H1 (cell line): ENCODE data around the gene TBC1D22B. TPM values are rescaled to one million over a fixed set of nuclear protein-coding genes. Genes with fewer than 3 reads are reported as not detected.

Source experiments
- CTCF ChIA-PET: fragments of 300-600 bp; sonication (Branson Sonifier 250); formaldehyde crosslinking; loops from one replicate; lab custom pipeline; 2021; ENCODE audit not compliant: partially characterized antibody; lab: Charles Lee
- POLR2A ChIA-PET: fragments of 300-600 bp; sonication (Branson Sonifier 250); formaldehyde crosslinking; loops from one replicate; lab custom pipeline; 2021; ENCODE audit warnings: inconsistent platforms; ENCODE audit not compliant: partially characterized antibody; lab: Charles Lee
- DNase-seq, 2 experiments: peaks; one replicate each; pipeline versions ENCODE4 v3.0.0 to v3.0.0-alpha.2; 2010 to 2022; ENCODE audit warnings: low spot score in 2 of 2, low read depth in 1 of 2, mixed read lengths in 1 of 2
- FAIRE-seq: peaks from 2 replicates; lab custom pipeline; 2011; peaks lifted over from hg19 to GRCh38; lab: Jason Lieb, UNC
- H2AFZ ChIP-seq: 2 replicates; pipeline ENCODE4 v1.8.1; 2012; ENCODE audit warnings: low read length, inconsistent platforms
- H2AK5ac ChIP-seq: 2 replicates; pipeline ENCODE4 v1.6.1; 2013; ENCODE audit warnings: low read depth, low read length
- H2BK120ac ChIP-seq: replicated peaks from 2 replicates; pipeline ENCODE3; 2013; ENCODE audit warnings: low read depth, low read length, inconsistent platforms
- H2BK12ac ChIP-seq: 2 replicates; pipeline ENCODE4 v1.6.1; 2013; ENCODE audit warnings: low read depth, low read length
- H2BK15ac ChIP-seq: 2 replicates; pipeline ENCODE4 v1.6.1; 2013; ENCODE audit warnings: low read length
- H2BK20ac ChIP-seq: 2 replicates; pipeline ENCODE4 v1.6.1; 2013; ENCODE audit warnings: low read length
- H2BK5ac ChIP-seq: 2 replicates; pipeline ENCODE4 v1.6.1; 2013; ENCODE audit warnings: low read depth, low read length
- H3K14ac ChIP-seq: 2 replicates; pipeline ENCODE4 v1.6.1; 2013; ENCODE audit warnings: inconsistent platforms; ENCODE audit not compliant: insufficient read length
- H3K18ac ChIP-seq: 2 replicates; pipeline ENCODE4 v1.6.1; 2013; ENCODE audit warnings: low read length; ENCODE audit errors: extremely low read depth
- H3K23ac ChIP-seq: 2 replicates; pipeline ENCODE4 v1.6.1; 2013; ENCODE audit warnings: inconsistent platforms; ENCODE audit not compliant: insufficient read length
- H3K23me2 ChIP-seq: 2 replicates; pipeline ENCODE4 v1.6.1; 2013; ENCODE audit warnings: low read depth, low read length
- H3K27ac ChIP-seq: 2 replicates; pipeline ENCODE4 v1.6.1; 2011; ENCODE audit warnings: low read depth, low read length, inconsistent platforms
- H3K27me3 ChIP-seq, 4 experiments: replicated peaks in 1 of 4; 1 replicate in 1 of 4; 2 replicates in 3 of 4; pipeline versions ENCODE4 v1.6.1 to v1.8.1; 2011 to 2013; ENCODE audit warnings: low read length in 3 of 4, mild to moderate bottlenecking in 3 of 4, inconsistent platforms in 2 of 4, mixed read lengths in 2 of 4, moderate library complexity in 1 of 4; ENCODE audit not compliant: control insufficient read depth in 3 of 4, insufficient read depth in 3 of 4; ENCODE audit errors: extremely low read depth in 1 of 4
- H3K36me3 ChIP-seq, 4 experiments: 2 replicates each; pipeline versions ENCODE4 v1.6.1 to v1.8.1; 2011 to 2013; ENCODE audit warnings: mild to moderate bottlenecking in 4 of 4, low read length in 3 of 4, moderate library complexity in 2 of 4, control low read depth in 1 of 4, inconsistent platforms in 1 of 4; ENCODE audit not compliant: insufficient read depth in 4 of 4, control insufficient read depth in 2 of 4
- H3K4ac ChIP-seq: replicated peaks from 2 replicates; pipeline ENCODE3; 2013; ENCODE audit warnings: low read length, low read depth, mixed read lengths, inconsistent platforms; ENCODE audit not compliant: insufficient read length
- H3K4me1 ChIP-seq, 4 experiments: replicated peaks in 1 of 4; 1 replicate in 1 of 4; 2 replicates in 3 of 4; pipeline versions ENCODE4 v1.6.1 to v1.8.1; 2011 to 2013; ENCODE audit warnings: low read length in 3 of 4, inconsistent platforms in 2 of 4, mixed read lengths in 1 of 4; ENCODE audit not compliant: insufficient read depth in 4 of 4, control insufficient read depth in 3 of 4
- H3K4me2 ChIP-seq, 2 experiments: 2 replicates each; pipeline versions ENCODE4 v1.6.1 to v1.8.1; 2011 to 2013; ENCODE audit warnings: low read depth in 2 of 2, low read length in 2 of 2, control low read depth in 1 of 2, inconsistent platforms in 1 of 2, mild to moderate bottlenecking in 1 of 2; ENCODE audit not compliant: insufficient read depth in 1 of 2
- H3K4me3 ChIP-seq, 4 experiments: fragments of 200-600, 300-600 bp in 1 of 4; sonication (generic), shearing (Covaris generic), sonication (Bioruptor Twin) in 1 of 4; 2 replicates each; pipeline versions ENCODE4 v1.5.1 to v1.8.1; 2011 to 2016; ENCODE audit warnings: low read length in 4 of 4, low read depth in 3 of 4, control low read depth in 2 of 4, inconsistent platforms in 2 of 4, mild to moderate bottlenecking in 2 of 4, mixed read lengths in 1 of 4, moderate library complexity in 1 of 4; ENCODE audit not compliant: insufficient read depth in 2 of 4; ENCODE audit errors: extremely low read depth in 1 of 4
- H3K56ac ChIP-seq: replicated peaks from 2 replicates; pipeline ENCODE3; 2013; ENCODE audit warnings: low read depth, mild to moderate bottlenecking, mixed read lengths, low read length, inconsistent platforms; ENCODE audit not compliant: insufficient read length
- H3K79me1 ChIP-seq: 2 replicates; pipeline ENCODE4 v1.6.1; 2013; ENCODE audit warnings: low read depth, low read length, control low read depth
- H3K79me2 ChIP-seq, 2 experiments: 2 replicates each; pipeline versions ENCODE4 v1.6.1 to v1.8.1; 2012 to 2013; ENCODE audit warnings: low read length in 2 of 2, mild to moderate bottlenecking in 2 of 2, inconsistent platforms in 1 of 2; ENCODE audit not compliant: insufficient read depth in 2 of 2, control insufficient read depth in 1 of 2
- H3K9ac ChIP-seq, 4 experiments: replicated peaks in 1 of 4; 1 replicate in 1 of 4; 2 replicates in 3 of 4; pipeline versions ENCODE4 v1.6.1 to v1.8.1; 2011 to 2013; ENCODE audit warnings: low read depth in 3 of 4, low read length in 3 of 4, control low read depth in 2 of 4, mild to moderate bottlenecking in 2 of 4, moderate library complexity in 2 of 4, inconsistent platforms in 1 of 4; ENCODE audit errors: extremely low read depth in 1 of 4
- H3K9me3 ChIP-seq, 2 experiments: 2 replicates each; pipeline versions ENCODE4 v1.6.1 to v1.8.1; 2012 to 2013; ENCODE audit warnings: mild to moderate bottlenecking in 2 of 2, moderate library complexity in 2 of 2, control low read depth in 1 of 2, inconsistent platforms in 1 of 2, low read depth in 1 of 2, low read length in 1 of 2, mixed read lengths in 1 of 2; ENCODE audit not compliant: insufficient read depth in 2 of 2
- H4K20me1 ChIP-seq, 2 experiments: replicated peaks in 1 of 2; 2 replicates each; pipeline versions ENCODE3 to v1.8.1; 2011 to 2013; ENCODE audit warnings: inconsistent platforms in 2 of 2, low read length in 2 of 2, mild to moderate bottlenecking in 1 of 2; ENCODE audit not compliant: insufficient read depth in 2 of 2, control insufficient read depth in 1 of 2
- H4K5ac ChIP-seq: 2 replicates; pipeline ENCODE4 v1.6.1; 2013; ENCODE audit warnings: low read length, low read depth, mixed read lengths, inconsistent platforms; ENCODE audit not compliant: insufficient read length
- H4K8ac ChIP-seq: 2 replicates; pipeline ENCODE4 v1.8.0; 2013; ENCODE audit warnings: mild to moderate bottlenecking, moderate library complexity, low read length, inconsistent platforms; ENCODE audit not compliant: insufficient read depth; ENCODE audit errors: extremely low read depth
- H4K91ac ChIP-seq: replicated peaks from 2 replicates; pipeline ENCODE3; 2013; ENCODE audit warnings: low read length, mixed read lengths, inconsistent platforms; ENCODE audit not compliant: insufficient read length
- BACH1 ChIP-seq: IDR thresholded peaks from 2 replicates; pipeline ENCODE4 v1.6.1; 2012; ENCODE audit warnings: low read length, improper control_type of control experiment
- BCL11A ChIP-seq, 2 experiments: IDR thresholded peaks; one replicate each; pipeline ENCODE4 v1.6.1; 2011; ENCODE audit warnings: low read depth in 2 of 2, low read length in 2 of 2, mild to moderate bottlenecking in 2 of 2
- CBX5 ChIP-seq: fragments of 300-800, 300-1000 bp; sonication (generic); IDR thresholded peaks from 2 replicates; pipeline ENCODE4 v1.7.1; 2016; ENCODE audit warnings: antibody characterized with exemption, low read length, low read depth
- EGR1 ChIP-seq: IDR thresholded peaks from 2 replicates; pipeline ENCODE4 v1.6.1; 2011; ENCODE audit warnings: low read depth, low read length, borderline replicate concordance
- EP300 ChIP-seq, 2 experiments: IDR thresholded peaks; 1 replicate in 1 of 2; 2 replicates in 1 of 2; pipeline ENCODE4 v1.6.1; 2011 to 2012; ENCODE audit warnings: low read depth in 2 of 2, low read length in 2 of 2, mild to moderate bottlenecking in 2 of 2, borderline replicate concordance in 1 of 2, inconsistent platforms in 1 of 2, moderate library complexity in 1 of 2
- GTF2F1 ChIP-seq: IDR thresholded peaks from 2 replicates; pipeline ENCODE4 v1.6.1; 2012; ENCODE audit warnings: low read depth, low read length, improper control_type of control experiment, borderline replicate concordance
- POLR2AphosphoS5 ChIP-seq: IDR thresholded peaks from 2 replicates; pipeline ENCODE4 v1.6.1; 2011; ENCODE audit warnings: low read depth, low read length
- TAF7 ChIP-seq: optimal IDR thresholded peaks from 2 replicates; pipeline ENCODE3; 2011; ENCODE audit warnings: low read depth, mild to moderate bottlenecking, inconsistent platforms, low read length, moderate library complexity, borderline replicate concordance
- WGBS, 2 experiments: shearing (Covaris generic) in 1 of 2; methylation state at CpG; one replicate each; pipeline versions ENCODE4 v1.1.6 to v1.1.7; 2013 to 2015; ENCODE audit warnings: low lambda C conversion rate in 2 of 2, mixed read lengths in 2 of 2, inconsistent platforms in 1 of 2, low coverage in 1 of 2, missing lambda C conversion rate in 1 of 2; ENCODE audit not compliant: insufficient replicate concordance in 2 of 2, insufficient coverage in 1 of 2, insufficient read length in 1 of 2; ENCODE audit errors: extremely low coverage in 1 of 2, missing lambda C conversion rate in 1 of 2; 5-methylcytosine and 5-hydroxymethylcytosine counted together
- polyA plus RNA-seq, 7 experiments: library from polyadenylated mRNA; depleted of rRNA in 3 of 7; stranded (reverse) in 5 of 7; unstranded in 2 of 7; fragments of >200 nt in 5 of 7; fragments of 200-250 nt in 2 of 7; gene quantifications; 1 replicate in 5 of 7; 2 replicates in 1 of 7; 4 replicates in 1 of 7; pipeline versions ENCODE4 v1.2.1 to v1.2.3, GENCODE V29; 2011 to 2013; ENCODE audit warnings: missing spikeins in 2 of 7, mixed read lengths in 2 of 7
- total RNA-seq: library from RNA; stranded (reverse); fragmentation: NEBNext Ultra II Directional; extraction: Animal tissue kit (Norgen Biotek cat#: 25700); gene quantifications from 2 replicates; pipeline ENCODE4 v1.2.1, GENCODE V29; 2021
- TF ChIP-seq, protein P1 (sequence below): IDR thresholded peaks from 2 replicates; pipeline ENCODE4 v1.6.1; 2012; ENCODE audit warnings: low read length, inconsistent platforms

TBC1D22B gene
- total and polyA plus RNA-seq, 2 of the 8 experiments (the other 6 are each of a cell fraction or from before 2014, with no cell fraction given) = 10.1 to 17.4 TPM

DNA sequence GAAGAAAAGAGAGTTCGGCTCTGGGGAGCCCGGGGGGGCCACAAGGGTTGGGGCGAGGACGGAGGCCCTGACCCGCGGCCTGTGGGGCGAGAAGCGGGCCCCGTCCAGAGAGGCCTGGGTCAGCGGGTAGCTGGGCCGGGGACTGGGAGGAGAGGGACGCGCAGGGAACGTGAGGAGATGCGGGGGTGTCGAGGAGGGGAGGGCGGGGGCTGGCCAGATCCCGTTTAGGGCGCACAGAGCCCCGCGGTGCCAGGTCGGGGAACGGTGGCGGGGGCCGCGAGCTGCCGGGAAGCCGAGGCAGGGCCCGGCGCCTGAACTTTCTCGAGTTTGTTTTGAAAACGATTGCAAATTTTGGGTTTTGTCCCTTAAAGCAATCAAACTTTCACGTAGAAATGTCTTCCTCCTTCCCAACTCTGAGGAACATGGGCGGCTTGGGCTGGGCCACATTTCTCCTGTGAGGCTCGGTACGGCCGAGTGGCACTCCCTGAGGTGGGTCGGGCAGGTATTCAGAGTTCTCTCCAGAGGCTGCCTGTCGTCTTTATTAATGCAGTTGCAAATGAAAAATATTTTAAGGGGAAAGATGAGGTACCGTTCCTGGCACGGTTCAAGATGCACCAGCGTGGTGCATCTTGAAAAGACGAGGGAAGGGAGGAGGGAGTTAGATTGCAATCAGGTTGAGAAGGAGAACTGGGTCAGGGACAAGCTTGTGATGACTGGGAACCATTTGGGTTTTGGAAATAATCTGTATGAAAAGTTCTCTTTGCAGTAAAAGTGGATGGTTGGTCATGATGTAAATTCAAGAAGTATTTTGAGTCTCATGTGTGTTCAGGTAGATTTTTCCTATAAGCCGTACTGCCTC, 97.2 kb downstream of the TBC1D22B start:
- Histone ChIP-seq H4K91ac (no peak overlapping the region), H3K9me3 (no peaks in the 10 kb centered on the region), H3K14ac (no peak overlapping the region), H3K79me2 (peaks cover 5 to 49% of the 10 kb centered on the region in 2 experiments; a peak in 3 of 4 replicates), H3K4ac (no peak overlapping the region), H3K27me3 (no peaks in the 10 kb centered on the region), H2AFZ (no peak overlapping the region), H2BK12ac (no peak overlapping the region), H2BK15ac (no peak overlapping the region), H4K8ac (peak overlapping the region; percentile 60; the same call in 1 of the 2 replicates), H3K23ac (no peak overlapping the region), H2BK20ac (no peak overlapping the region), H3K27ac (peak overlapping the region; percentile 36; the same call in 1 of the 2 replicates), H3K23me2 (peaks cover 4% of the 10 kb centered on the region; the same call in 1 of the 2 replicates), H3K4me3 (peak overlapping the region; percentile 81 to 96 (median 88)), H3K56ac (no peak overlapping the region), H3K36me3 (no peaks in the 10 kb centered on the region), H3K4me2 (peak overlapping the region; percentile 66 to 99), H3K4me1 (peaks cover 0 to 3% (median 3%) of the 10 kb centered on the region in 4 experiments; a peak in 4 of 7 replicates), H4K5ac (no peak overlapping the region), H2BK120ac (no peak overlapping the region), H3K9ac (peak overlapping the region in 3 of 4 experiments; percentile 65 to 76 (median 72); a peak in 6 of 7 replicates), H4K20me1 (peaks cover 0 to 2% of the 10 kb centered on the region in 2 experiments), H2BK5ac (no peak overlapping the region), H3K79me1 (peaks cover 4% of the 10 kb centered on the region), H2AK5ac (no peak overlapping the region), H3K18ac (no peak overlapping the region; the same call in 1 of the 2 replicates)
- FAIRE-seq = no peak
- ChIA-PET POLR2A (interaction anchor here (0.5 to 1.5 kb wide), 6 partner anchors 15 to 239 kb away, joined by 3 to 6 read pairs (median 4); partner anchors contain the start of gene CMTR1), CTCF (interaction anchor here (0.6 kb wide), 1 partner anchor 572 kb away, joined by 3 read pairs; no protein-coding TSS in a partner anchor)
- WGBS, 2 experiments = 5% methylated on average over 37 of the region's 44 CpGs; no CpG with 5 or more reads in 1 of the 2 experiments
- peak in 1 of 2 experiments; percentile 52 for DNase-seq
- TF ChIP-seq BCL11A (IDR thresholded peaks at IDR 0.05; ENCODE audit: low read depth in 2 of 2, low read length in 2 of 2) = no peak
- no peak for TF ChIP-seq POLR2AphosphoS5
- no peak for TF ChIP-seq CBX5
- no peak for TF ChIP-seq GTF2F1
- TF ChIP-seq, protein P1, sequence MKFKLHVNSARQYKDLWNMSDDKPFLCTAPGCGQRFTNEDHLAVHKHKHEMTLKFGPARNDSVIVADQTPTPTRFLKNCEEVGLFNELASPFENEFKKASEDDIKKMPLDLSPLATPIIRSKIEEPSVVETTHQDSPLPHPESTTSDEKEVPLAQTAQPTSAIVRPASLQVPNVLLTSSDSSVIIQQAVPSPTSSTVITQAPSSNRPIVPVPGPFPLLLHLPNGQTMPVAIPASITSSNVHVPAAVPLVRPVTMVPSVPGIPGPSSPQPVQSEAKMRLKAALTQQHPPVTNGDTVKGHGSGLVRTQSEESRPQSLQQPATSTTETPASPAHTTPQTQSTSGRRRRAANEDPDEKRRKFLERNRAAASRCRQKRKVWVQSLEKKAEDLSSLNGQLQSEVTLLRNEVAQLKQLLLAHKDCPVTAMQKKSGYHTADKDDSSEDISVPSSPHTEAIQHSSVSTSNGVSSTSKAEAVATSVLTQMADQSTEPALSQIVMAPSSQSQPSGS = no peak
- peak; percentile 23; the same call in 1 of the 2 replicates for TF ChIP-seq EGR1
- no peak for TF ChIP-seq EP300 (IDR thresholded peaks at IDR 0.05; ENCODE audit: borderline replicate concordance in 1 of 2, low read depth in 2 of 2, low read length in 2 of 2)
- TF ChIP-seq TAF7 = no peak
- no peak for TF ChIP-seq BACH1
